IMR-90 (cell line): Measurements from ENCODE around the gene PSG5. TPM values are rescaled to one million over a fixed set of nuclear protein-coding genes. Genes with fewer than 3 reads are reported as not detected.
"Not testable (repeated sequence)": the region's sequence is repeated elsewhere in the genome, so short reads cannot be mapped to it uniquely, and the experiment has no call there.

Experiments used
- ATAC-seq: fragments of 200-7000 bp; cut with Tn5 transposase; 2 replicates; pipeline ENCODE4 v1.9.1; 2020; ENCODE audit warnings: low read depth, mild to moderate bottlenecking, moderate library complexity
- BruUV-seq: library from RNA; stranded (reverse); fragments of 400-500 nt; replicated peaks from 2 replicates; lab custom pipeline; 2021; lab: Mats Ljungman, UMichigan
- CTCF ChIA-PET: fragments of 300-600 bp; formaldehyde crosslinking; extraction: SDS; loops from one replicate; lab custom pipeline; 2021; ENCODE audit warnings: antibody characterized with exemption; lab: Yijun Ruan, JAX
- POLR2A ChIA-PET: fragments of 300-600 bp; sonication (Branson Sonifier 250); formaldehyde crosslinking; loops from one replicate; lab custom pipeline; 2022; ENCODE audit warnings: antibody characterized with exemption; ENCODE audit not compliant: unreplicated experiment; lab: Charles Lee
- DNase-seq: peaks from one replicate; pipeline ENCODE4 v3.0.0; 2013
- H2AFZ ChIP-seq: replicated peaks from 2 replicates; pipeline ENCODE3; 2013; ENCODE audit warnings: low read length, mild to moderate bottlenecking; ENCODE audit not compliant: poor library complexity
- H2AK5ac ChIP-seq: 2 replicates; pipeline ENCODE4 v1.6.1; 2013; ENCODE audit warnings: low read depth, low read length, inconsistent platforms
- H2AK9ac ChIP-seq: replicated peaks from 2 replicates; pipeline ENCODE3; 2013; ENCODE audit warnings: mild to moderate bottlenecking, low read depth, low read length, moderate library complexity; ENCODE audit not compliant: poor library complexity
- H2BK120ac ChIP-seq: 2 replicates; pipeline ENCODE4 v1.6.1; 2013; ENCODE audit warnings: low read depth, low read length, inconsistent platforms
- H2BK15ac ChIP-seq: 3 replicates; pipeline ENCODE4 v1.6.1; 2013; ENCODE audit warnings: low read depth, low read length, inconsistent platforms
- H2BK20ac ChIP-seq: 2 replicates; pipeline ENCODE4 v1.6.1; 2013; ENCODE audit warnings: low read depth, mild to moderate bottlenecking, inconsistent platforms, low read length, moderate library complexity
- H2BK5ac ChIP-seq: 2 replicates; pipeline ENCODE4 v1.6.1; 2013; ENCODE audit warnings: mild to moderate bottlenecking, low read depth, low read length, inconsistent platforms; ENCODE audit not compliant: poor library complexity, severe bottlenecking
- H3K14ac ChIP-seq: replicated peaks from 2 replicates; pipeline ENCODE4 v1.6.1; 2013; ENCODE audit warnings: low read depth, low read length, inconsistent platforms
- H3K18ac ChIP-seq: 2 replicates; pipeline ENCODE4 v1.6.1; 2013; ENCODE audit warnings: low read depth, low read length, control low read depth
- H3K23ac ChIP-seq: 2 replicates; pipeline ENCODE4 v1.6.1; 2013; ENCODE audit warnings: low read depth, low read length, inconsistent platforms
- H3K27ac ChIP-seq: 2 replicates; pipeline ENCODE4 v1.5.1; 2013; ENCODE audit warnings: mild to moderate bottlenecking, control low read depth, low read length; ENCODE audit not compliant: insufficient read depth
- H3K27me3 ChIP-seq: 2 replicates; pipeline ENCODE4 v1.6.1; 2013; ENCODE audit warnings: low read length; ENCODE audit not compliant: control insufficient read depth, insufficient read depth
- H3K36me3 ChIP-seq: 2 replicates; pipeline ENCODE4 v1.6.1; 2013; ENCODE audit warnings: low read length, mixed read lengths; ENCODE audit not compliant: control insufficient read depth, insufficient read depth
- H3K4ac ChIP-seq: 2 replicates; pipeline ENCODE4 v1.6.1; 2013; ENCODE audit warnings: low read depth, low read length, inconsistent platforms
- H3K4me1 ChIP-seq: 2 replicates; pipeline ENCODE4 v1.6.1; 2013; ENCODE audit warnings: low read length, mixed read lengths; ENCODE audit not compliant: control insufficient read depth, insufficient read depth
- H3K4me2 ChIP-seq: 2 replicates; pipeline ENCODE4 v1.6.1; 2013; ENCODE audit warnings: low read depth, mild to moderate bottlenecking, control low read depth, low read length, moderate library complexity
- H3K4me3 ChIP-seq: 2 replicates; pipeline ENCODE4 v1.5.1; 2013; ENCODE audit warnings: low read depth, mild to moderate bottlenecking, control low read depth, low read length, moderate library complexity; ENCODE audit not compliant: insufficient read depth
- H3K56ac ChIP-seq: 2 replicates; pipeline ENCODE4 v1.6.1; 2013; ENCODE audit warnings: low read length, inconsistent platforms; ENCODE audit not compliant: insufficient read depth; ENCODE audit errors: extremely low read depth
- H3K79me1 ChIP-seq, 2 experiments: 2 replicates each; pipeline ENCODE4 v1.6.1; 2013; ENCODE audit warnings: low read length in 2 of 2, inconsistent platforms in 1 of 2, low read depth in 1 of 2
- H3K9ac ChIP-seq: 2 replicates; pipeline ENCODE4 v1.6.1; 2013; ENCODE audit warnings: low read depth, low read length, control low read depth
- H3K9me1 ChIP-seq: 2 replicates; pipeline ENCODE4 v1.6.1; 2013; ENCODE audit warnings: low read length, inconsistent platforms; ENCODE audit not compliant: insufficient read depth
- H3K9me3 ChIP-seq: 2 replicates; pipeline ENCODE4 v1.6.1; 2013; ENCODE audit warnings: low read length; ENCODE audit not compliant: control insufficient read depth, insufficient read depth
- H4K20me1 ChIP-seq: 2 replicates; pipeline ENCODE4 v1.6.1; 2013; ENCODE audit warnings: low read length, inconsistent platforms; ENCODE audit not compliant: insufficient read depth
- H4K5ac ChIP-seq: 2 replicates; pipeline ENCODE4 v1.6.1; 2013; ENCODE audit warnings: mild to moderate bottlenecking, low read depth, low read length, control low read depth
- H4K8ac ChIP-seq, 2 experiments: 2 replicates each; pipeline ENCODE4 v1.6.1; 2013; ENCODE audit warnings: low read depth in 2 of 2, low read length in 2 of 2, control low read depth in 1 of 2, inconsistent platforms in 1 of 2
- H4K91ac ChIP-seq: 2 replicates; pipeline ENCODE4 v1.6.1; 2013; ENCODE audit warnings: low read depth, low read length, inconsistent platforms; ENCODE audit not compliant: insufficient read depth
- WGBS, 2 experiments: methylation state at CpG; one replicate each; pipeline versions ENCODE4 v1.1.5 to v1.1.7; 2013; ENCODE audit warnings: missing lambda C conversion rate in 2 of 2; ENCODE audit not compliant: insufficient read length in 1 of 2; ENCODE audit errors: extremely low coverage in 2 of 2; 5-methylcytosine and 5-hydroxymethylcytosine counted together
- dilution Hi-C: fragments of 300-500 bp; cut with HindIII; formaldehyde crosslinking; loops from one replicate; pipeline ENCODE4 v1.14.3; 2018; ENCODE audit warnings: low sequenced_read_pairs; ENCODE audit not compliant: unreplicated experiment
- in situ Hi-C: fragments of 300-500 bp; cut with MboI; formaldehyde crosslinking; loops from 3 replicates; pipeline ENCODE4 v1.14.3; 2019; ENCODE audit warnings: low sequenced_read_pairs, inconsistent platforms, mixed read lengths
- intact Hi-C: fragments of 100-400 bp; cut with micrococcal nuclease; formaldehyde crosslinking; loops from 2 replicates; pipeline ENCODE4 v1.10.0; 2022
- polyA plus RNA-seq, 3 experiments: library from polyadenylated mRNA; depleted of rRNA; stranded (reverse); fragments of >200 nt; gene quantifications; 2 replicates each; pipeline ENCODE4 v1.2.3, GENCODE V29; 2012; ENCODE audit warnings: low replicate concordance in 1 of 3
- total RNA-seq: library from RNA; depleted of rRNA; stranded (reverse); fragments of >200 nt; gene quantifications from 2 replicates; pipeline ENCODE4 v1.2.3, GENCODE V29; 2012
- TF ChIP-seq, protein P1 (sequence below): fragments of 150-350 bp; IDR thresholded peaks from 2 replicates; pipeline ENCODE4 v1.6.1; 2017; ENCODE audit warnings: mild to moderate bottlenecking, antibody characterized with exemption, low read length, low read depth

The PSG5 gene
- total and polyA plus RNA-seq, 2 of the 4 experiments (the other 2 are of a cell fraction), result 50.7 to 75.9 TPM

DNA sequence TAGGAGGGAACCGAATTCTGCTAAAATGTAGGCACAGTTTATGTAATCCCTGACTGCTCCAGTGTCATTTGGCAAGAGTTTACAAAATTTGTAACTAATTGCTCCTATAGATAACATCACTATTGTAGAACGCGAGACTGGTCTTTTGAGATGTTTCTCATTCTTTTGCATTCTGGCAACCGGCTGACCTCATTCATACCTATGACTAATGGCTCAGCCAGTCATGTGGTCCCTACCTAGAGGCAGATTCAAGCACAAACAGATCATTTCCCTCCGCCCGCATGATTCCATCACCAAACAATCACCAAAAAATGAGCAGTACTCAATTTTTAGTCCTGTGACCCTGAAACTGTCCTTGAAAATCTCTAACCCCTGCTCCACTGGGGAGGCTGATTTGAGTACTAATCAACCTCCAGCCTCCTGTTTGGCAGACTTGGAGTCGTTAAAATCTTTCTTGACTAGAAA is 15.0 kb upstream of the PSG5 start:
- Histone ChIP-seq H3K4me2 (0 out of 2 replicates have a peak overlapping the region, but pooled peaks have one; percentile 34), H2AK5ac (peak overlapping the region; percentile 98; the same call in 1 of the 2 replicates), H3K18ac (peak overlapping the region; percentile 100), H3K9ac (peak overlapping the region; percentile 23), H4K8ac (peak overlapping the region; percentile 76 to 98), H4K91ac (peak overlapping the region; percentile 100), H3K23ac (peak overlapping the region; percentile 4; the same call in 1 of the 2 replicates), H3K79me1 (peaks cover 9 to 24% of the 10 kb centered on the region in 2 experiments; a peak in 3 of 4 replicates), H2BK5ac (peak overlapping the region; percentile 100), H3K56ac (peak overlapping the region; percentile 83), H3K27ac (peak overlapping the region; percentile 99), H2BK120ac (peak overlapping the region; percentile 99), H3K4ac (peak overlapping the region; percentile 99; the same call in 1 of the 2 replicates), H3K4me1 (peaks cover 14% of the 10 kb centered on the region), H2BK20ac (peak overlapping the region; percentile 95), H4K5ac (peak overlapping the region; percentile 100), H3K14ac (peak overlapping the region; percentile 16; the same call in 1 of the 2 replicates)
- DNase-seq (peak; percentile 67), ATAC-seq (peak; percentile 81)
- H3K9me3 ChIP-seq, BruUV-seq, H3K4me3 ChIP-seq, H3K27me3 ChIP-seq, H2AFZ ChIP-seq, POLR2A ChIA-PET, dilution Hi-C loops, intact Hi-C loops, H2AK9ac ChIP-seq, H3K9me1 ChIP-seq, CTCF ChIA-PET, H4K20me1 ChIP-seq, in situ Hi-C loops, H2BK15ac ChIP-seq, H3K36me3 ChIP-seq: not testable (repeated sequence)
- WGBS, 2 experiments, result no CpG with 5 or more reads among the region's 7 CpGs
- TF ChIP-seq, protein P1, sequence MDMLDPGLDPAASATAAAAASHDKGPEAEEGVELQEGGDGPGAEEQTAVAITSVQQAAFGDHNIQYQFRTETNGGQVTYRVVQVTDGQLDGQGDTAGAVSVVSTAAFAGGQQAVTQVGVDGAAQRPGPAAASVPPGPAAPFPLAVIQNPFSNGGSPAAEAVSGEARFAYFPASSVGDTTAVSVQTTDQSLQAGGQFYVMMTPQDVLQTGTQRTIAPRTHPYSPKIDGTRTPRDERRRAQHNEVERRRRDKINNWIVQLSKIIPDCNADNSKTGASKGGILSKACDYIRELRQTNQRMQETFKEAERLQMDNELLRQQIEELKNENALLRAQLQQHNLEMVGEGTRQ, result peak; percentile 24; the same call in 1 of the 2 replicates

DNA sequence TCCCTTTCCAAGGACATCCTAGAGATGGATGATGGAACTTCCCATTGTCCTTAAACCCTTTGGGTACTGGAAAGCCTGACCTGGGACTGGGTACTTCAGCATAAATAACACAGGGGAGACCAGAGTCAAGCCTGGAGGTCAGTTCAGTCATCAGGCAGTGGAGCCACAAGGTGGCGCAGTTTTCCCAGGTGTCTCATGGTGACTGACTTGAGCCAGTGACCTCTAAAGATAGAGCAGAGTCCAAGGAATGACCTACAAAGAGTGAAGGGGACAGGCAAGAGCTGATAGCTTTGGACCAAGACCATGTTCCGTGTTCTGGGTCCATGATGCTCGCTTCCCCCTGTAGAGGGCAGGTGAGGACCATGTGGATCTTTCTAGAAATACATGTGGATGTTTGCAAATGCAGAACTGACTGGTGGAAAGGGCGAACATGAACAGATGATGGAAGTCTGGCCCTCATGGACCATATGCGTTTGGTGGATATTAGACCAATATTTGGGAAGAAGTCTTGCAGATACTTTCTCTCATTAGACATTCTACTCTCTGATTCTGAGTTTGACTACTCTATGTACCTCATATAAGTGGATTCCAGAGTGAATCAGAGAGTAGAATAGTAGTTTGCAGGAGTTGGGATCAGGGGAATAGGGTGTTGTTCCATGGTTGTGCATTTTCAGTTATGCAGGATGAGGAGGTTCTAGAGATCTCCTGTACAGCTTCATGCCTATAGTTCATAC is 12.5 kb upstream of the PSG5 start:
- BruUV-seq, H3K18ac ChIP-seq, H3K27me3 ChIP-seq, H3K23ac ChIP-seq, H2AFZ ChIP-seq, H2BK5ac ChIP-seq, H3K79me1 ChIP-seq, H3K14ac ChIP-seq, H3K9me3 ChIP-seq, H2AK9ac ChIP-seq, POLR2A ChIA-PET, intact Hi-C loops, H3K9ac ChIP-seq, H3K4me2 ChIP-seq, H2BK15ac ChIP-seq, H3K56ac ChIP-seq, ATAC-seq, H2BK120ac ChIP-seq, dilution Hi-C loops, H3K4ac ChIP-seq, H2BK20ac ChIP-seq, H3K36me3 ChIP-seq, CTCF ChIA-PET, DNase-seq, H3K4me3 ChIP-seq, H3K9me1 ChIP-seq, H3K27ac ChIP-seq, in situ Hi-C loops, H4K5ac ChIP-seq, H4K91ac ChIP-seq, H4K20me1 ChIP-seq: not testable (repeated sequence)
- WGBS, 2 experiments, result no CpG with 5 or more reads among the region's 5 CpGs
- H2AK5ac ChIP-seq, result peak overlapping the region; percentile 39; the same call in 1 of the 2 replicates
- peaks cover 11% of the 10 kb centered on the region for H3K4me1 ChIP-seq
- H4K8ac ChIP-seq, result 0 out of 4 replicates have a peak overlapping the region, but pooled peaks of 1 of the 2 experiments have one; percentile 16
